Tibial artery (tissue), 4 donors: ENCODE results near the gene FAM186B.

Experiments
- DNase-seq, 2 donors: peaks; one replicate each; pipeline ENCODE4 v3.0.0-alpha.2; 2019
- H3K27ac ChIP-seq, 2 donors: fragments of 200-600 bp; sonication (generic) in 1 of 2; 1 replicate in 1 of 2; 2 replicates in 1 of 2; pipeline ENCODE4 v1.5.1; 2018 to 2019; ENCODE audit warnings: mild to moderate bottlenecking in 1 of 2
- H3K27me3 ChIP-seq, 2 donors: fragments of 200-600 bp; sonication (generic) in 1 of 2; one replicate each; pipeline versions ENCODE4 v1.5.1 to v1.6.0; 2016 to 2019
- H3K36me3 ChIP-seq, 3 donors: fragments of 200-600 bp; sonication (generic) in 2 of 3; one replicate each; pipeline ENCODE4 v1.5.1; 2016 to 2019; ENCODE audit warnings: mild to moderate bottlenecking in 2 of 3
- H3K4me1 ChIP-seq, 4 donors: fragments of 200-600 bp; sonication (generic) in 2 of 4; 1 replicate in 3 of 4; 2 replicates in 1 of 4; pipeline ENCODE4 v1.5.1; 2016 to 2019
- H3K4me3 ChIP-seq, 2 donors: fragments of 200-600 bp; sonication (generic) in 1 of 2; 1 replicate in 1 of 2; 2 replicates in 1 of 2; pipeline ENCODE4 v1.5.1; 2018 to 2019; ENCODE audit warnings: mild to moderate bottlenecking in 2 of 2
- H3K9me3 ChIP-seq, 3 donors: fragments of 200-600 bp; sonication (generic) in 1 of 3; one replicate each; pipeline ENCODE4 v1.5.1; 2016 to 2019
- CTCF ChIP-seq, 2 experiments: fragments of 200-600 bp in 1 of 2; fragments of 450-650 bp in 1 of 2; IDR thresholded peaks; one replicate each; pipeline ENCODE4 v1.5.1; 2017 to 2019; ENCODE audit warnings: antibody characterized with exemption in 2 of 2, mild to moderate bottlenecking in 1 of 2, moderate library complexity in 1 of 2
- intact Hi-C: fragments of 100-400 bp; cut with DNase I; formaldehyde crosslinking; loops from one replicate; pipeline ENCODE4 v1.15.0; 2023; ENCODE audit warnings: low total_unique reads

The FAM186B gene

GRCh38 chr12:49648712-49649003 is 43.2 kb upstream of the FAM186B start:
- DNase-seq: no peak
- Histone ChIP-seq H3K4me3 (no peak overlapping the region), H3K36me3 (peaks cover 17 to 90% (median 90%) of the 10 kb centered on the region in 3 donors), H3K27me3 (no peaks in the 10 kb centered on the region), H3K9me3 (no peaks in the 10 kb centered on the region), H3K27ac (peak overlapping the region; percentile 54 to 71), H3K4me1 (peaks cover 0 to 22% (median 15%) of the 10 kb centered on the region in 4 donors)
- TF ChIP-seq CTCF (IDR thresholded peaks at IDR 0.05): no peak
- intact Hi-C loops: no loop called here

- no peaks in the 10 kb centered on the region for H3K27me3 ChIP-seq
- intact Hi-C loops: no loop called here
- no peaks in the 10 kb centered on the region for H3K9me3 ChIP-seq
- H3K36me3 ChIP-seq: peaks cover 15 to 90% (median 90%) of the 10 kb centered on the region in 3 donors
- peaks cover 0 to 22% (median 15%) of the 10 kb centered on the region in 4 donors for H3K4me1 ChIP-seq
- H3K27ac ChIP-seq: peak overlapping the region; percentile 54 to 71
- no peak for DNase-seq
- no peak overlapping the region for H3K4me3 ChIP-seq
- TF ChIP-seq CTCF (IDR thresholded peaks at IDR 0.05): no peak
Observed at GRCh38 chr12:49647827-49648711, 42.6 kb upstream of the FAM186B start.

- TF ChIP-seq CTCF (IDR thresholded peaks at IDR 0.05): no peak
- no peak for DNase-seq
- Histone ChIP-seq H3K4me1 (peaks cover 0 to 22% (median 15%) of the 10 kb centered on the region in 4 donors), H3K27ac (peak overlapping the region; percentile 54 to 71), H3K4me3 (no peak overlapping the region), H3K9me3 (no peaks in the 10 kb centered on the region), H3K27me3 (no peaks in the 10 kb centered on the region), H3K36me3 (peaks cover 17 to 94% (median 87%) of the 10 kb centered on the region in 3 donors)
- intact Hi-C loops: no loop called here
Observed at GRCh38 chr12:49646871-49647654, 41.6 kb upstream of the FAM186B start.

- TF ChIP-seq CTCF (IDR thresholded peaks at IDR 0.05): no peak
- no peak for DNase-seq
- Histone ChIP-seq H3K9me3 (no peaks in the 10 kb centered on the region), H3K27ac (peak overlapping the region in 1 of 2 donors; percentile 54), H3K4me1 (peaks cover 0 to 22% (median 15%) of the 10 kb centered on the region in 4 donors), H3K4me3 (no peak overlapping the region), H3K27me3 (no peaks in the 10 kb centered on the region), H3K36me3 (peaks cover 17 to 94% (median 86%) of the 10 kb centered on the region in 3 donors)
- intact Hi-C loops: no loop called here
Observed at GRCh38 chr12:49646331-49646830, 40.9 kb upstream of the FAM186B start.

- Histone ChIP-seq H3K4me3 (no peak overlapping the region), H3K27ac (peak overlapping the region; percentile 21 to 29), H3K36me3 (peaks cover 17 to 93% (median 77%) of the 10 kb centered on the region in 3 donors), H3K9me3 (no peaks in the 10 kb centered on the region), H3K4me1 (peaks cover 0 to 22% (median 15%) of the 10 kb centered on the region in 4 donors), H3K27me3 (no peaks in the 10 kb centered on the region)
- TF ChIP-seq CTCF (IDR thresholded peaks at IDR 0.05): no peak
- no peak for DNase-seq
- intact Hi-C loops: no loop called here
Observed at GRCh38 chr12:49645146-49646039, 40.0 kb upstream of the FAM186B start.
